Parathyroid adenoma (tissue), 2 donors: ENCODE results near the gene SETX.

Experiments
- H2AFZ ChIP-seq: fragments of 300-600 bp; sonication (generic); one replicate; pipeline ENCODE4 v1.7.0; 2017; ENCODE audit warnings: antibody characterized with exemption, mild to moderate bottlenecking
- H3K27ac ChIP-seq: fragments of 300-600 bp; sonication (generic); one replicate; pipeline ENCODE4 v1.7.0; 2017
- H3K27me3 ChIP-seq: fragments of 300-600 bp; sonication (generic); one replicate; pipeline ENCODE4 v1.7.0; 2017; ENCODE audit warnings: low read length; ENCODE audit not compliant: control insufficient read depth, insufficient read depth
- H3K36me3 ChIP-seq: fragments of 300-600 bp; sonication (generic); one replicate; pipeline ENCODE4 v1.7.0; 2017; ENCODE audit warnings: low read length; ENCODE audit not compliant: control insufficient read depth, insufficient read depth
- H3K4me1 ChIP-seq: fragments of 300-600 bp; sonication (generic); one replicate; pipeline ENCODE4 v1.7.0; 2017; ENCODE audit warnings: control low read depth
- H3K4me2 ChIP-seq: fragments of 300-600 bp; sonication (generic); one replicate; pipeline ENCODE4 v1.7.0; 2017; ENCODE audit warnings: low read length
- H3K4me3 ChIP-seq: fragments of 300-600 bp; sonication (generic); one replicate; pipeline ENCODE4 v1.7.0; 2017; ENCODE audit warnings: low read depth, low read length
- H3K79me2 ChIP-seq: fragments of 300-600 bp; sonication (generic); one replicate; pipeline ENCODE4 v1.7.0; 2017; ENCODE audit warnings: control low read depth
- H3K9ac ChIP-seq: fragments of 300-600 bp; sonication (generic); one replicate; pipeline ENCODE4 v1.7.0; 2017; ENCODE audit warnings: mild to moderate bottlenecking
- H3K9me3 ChIP-seq: fragments of 300-600 bp; sonication (generic); one replicate; pipeline ENCODE4 v1.7.0; 2017; ENCODE audit warnings: low read length; ENCODE audit not compliant: control insufficient read depth
- CTCF ChIP-seq: fragments of 300-600 bp; sonication (generic); IDR thresholded peaks from one replicate; pipeline ENCODE4 v1.7.0; 2017; ENCODE audit warnings: antibody characterized with exemption, mild to moderate bottlenecking
- donor health status: primary hyperparathyroidism.

SETX gene

GRCh38 chr9:132346177-132346576 is 8.6 kb downstream of the SETX start:
- H3K4me2 ChIP-seq: no peak overlapping the region
- H3K36me3 ChIP-seq: no peaks in the 10 kb centered on the region
- H3K27me3 ChIP-seq: no peaks in the 10 kb centered on the region
- no peak for TF ChIP-seq CTCF
- no peaks in the 10 kb centered on the region for H3K79me2 ChIP-seq
- H3K9ac ChIP-seq: no peak overlapping the region
- H3K4me1 ChIP-seq: no peaks in the 10 kb centered on the region
- no peak overlapping the region for H2AFZ ChIP-seq
- no peak overlapping the region for H3K27ac ChIP-seq
- no peaks in the 10 kb centered on the region for H3K9me3 ChIP-seq
- H3K4me3 ChIP-seq: no peak overlapping the region

- no peaks in the 10 kb centered on the region for H3K4me1 ChIP-seq
- no peaks in the 10 kb centered on the region for H3K9me3 ChIP-seq
- no peaks in the 10 kb centered on the region for H3K79me2 ChIP-seq
- H2AFZ ChIP-seq: no peak overlapping the region
- no peak overlapping the region for H3K27ac ChIP-seq
- no peaks in the 10 kb centered on the region for H3K27me3 ChIP-seq
- H3K9ac ChIP-seq: no peak overlapping the region
- H3K36me3 ChIP-seq: no peaks in the 10 kb centered on the region
- no peak overlapping the region for H3K4me3 ChIP-seq
- TF ChIP-seq CTCF: no peak
- H3K4me2 ChIP-seq: no peak overlapping the region
These were observed 13.5 kb downstream of the SETX start for GRCh38 chr9:132341177-132341840.

GRCh38 chr9:132334364-132334763 is 20.4 kb downstream of the SETX start:
- Histone ChIP-seq H3K36me3 (no peaks in the 10 kb centered on the region), H2AFZ (no peak overlapping the region), H3K27ac (no peak overlapping the region), H3K27me3 (no peaks in the 10 kb centered on the region), H3K79me2 (no peaks in the 10 kb centered on the region), H3K4me2 (no peak overlapping the region), H3K4me1 (no peaks in the 10 kb centered on the region), H3K9ac (no peak overlapping the region), H3K4me3 (no peak overlapping the region), H3K9me3 (no peaks in the 10 kb centered on the region)
- no peak for TF ChIP-seq CTCF

- Histone ChIP-seq H3K27me3 (no peaks in the 10 kb centered on the region), H3K4me2 (no peak overlapping the region), H2AFZ (no peak overlapping the region), H3K36me3 (no peaks in the 10 kb centered on the region), H3K27ac (no peak overlapping the region), H3K79me2 (no peaks in the 10 kb centered on the region), H3K4me3 (no peak overlapping the region), H3K9me3 (no peaks in the 10 kb centered on the region), H3K9ac (no peak overlapping the region), H3K4me1 (no peaks in the 10 kb centered on the region)
- no peak for TF ChIP-seq CTCF
These were observed 21.2 kb downstream of the SETX start for GRCh38 chr9:132333556-132333955.

GRCh38 chr9:132328580-132328979 is 26.2 kb downstream of the SETX start:
- H2AFZ ChIP-seq: no peak overlapping the region
- no peaks in the 10 kb centered on the region for H3K27me3 ChIP-seq
- H3K9ac ChIP-seq: no peak overlapping the region
- no peak overlapping the region for H3K27ac ChIP-seq
- no peak for TF ChIP-seq CTCF
- no peaks in the 10 kb centered on the region for H3K4me1 ChIP-seq
- no peaks in the 10 kb centered on the region for H3K9me3 ChIP-seq
- no peaks in the 10 kb centered on the region for H3K36me3 ChIP-seq
- no peak overlapping the region for H3K4me3 ChIP-seq
- peaks cover 2% of the 10 kb centered on the region for H3K79me2 ChIP-seq
- no peak overlapping the region for H3K4me2 ChIP-seq
